Measurements from ENCODE around the gene RNU5D-1.

The RNU5D-1 gene

GRCh38 chr1:44698138-44698537 lies 32.8 kb downstream of the RNU5D-1 start:
- no peak for DNase-seq

DNA sequence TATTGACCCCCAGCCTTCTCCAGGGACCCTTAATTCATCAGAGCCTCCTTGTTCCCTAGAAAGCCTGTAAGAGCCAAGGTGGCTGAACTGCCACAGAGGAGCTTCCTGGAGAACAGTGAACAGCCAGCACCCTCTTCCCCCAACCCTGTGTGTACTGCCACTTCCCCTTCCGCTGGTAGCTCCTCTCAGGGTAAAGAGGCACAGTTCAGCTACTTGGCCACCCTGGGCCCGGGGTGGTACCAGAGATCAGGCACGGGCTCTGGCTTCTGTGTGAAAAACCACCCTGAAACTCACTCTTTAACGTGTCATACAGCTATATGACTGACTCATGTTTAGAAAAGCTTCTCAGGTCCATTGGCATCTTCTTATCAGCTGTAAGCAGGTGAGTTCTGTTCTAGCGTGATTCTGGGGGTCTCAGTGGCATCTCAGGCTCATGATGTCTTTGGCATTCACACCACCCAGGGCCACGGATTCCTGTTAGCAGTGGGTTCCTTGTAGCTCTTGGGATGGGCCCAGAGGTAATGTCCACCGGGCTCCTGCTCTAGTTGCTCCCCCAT lies 34.1 kb downstream of the RNU5D-1 start:
- peak; percentile 7 to 22 for DNase-seq

DNA sequence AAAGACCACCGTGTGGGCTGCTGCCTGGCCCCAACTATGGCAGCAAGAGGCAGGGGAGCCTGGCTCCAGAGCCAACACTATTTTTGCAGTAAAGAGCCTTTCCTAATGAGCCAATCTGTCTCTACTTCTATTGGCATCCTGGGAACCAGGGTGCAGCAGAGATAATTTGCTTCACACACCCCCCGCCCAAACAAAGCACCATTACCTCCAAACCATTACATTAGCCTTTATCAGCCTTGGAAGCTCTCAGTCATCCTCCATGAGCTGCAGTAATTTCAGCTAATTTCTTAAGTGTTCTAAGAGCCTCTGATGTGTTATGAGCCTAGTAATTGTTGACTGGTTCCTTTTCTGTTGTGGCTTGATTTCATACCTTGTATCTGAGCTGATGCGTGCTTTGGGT lies 34.9 kb downstream of the RNU5D-1 start:
- no peak for DNase-seq

- no peak for DNase-seq
Observed at GRCh38 chr1:44695671-44696070, 35.3 kb downstream of the RNU5D-1 start.

DNA sequence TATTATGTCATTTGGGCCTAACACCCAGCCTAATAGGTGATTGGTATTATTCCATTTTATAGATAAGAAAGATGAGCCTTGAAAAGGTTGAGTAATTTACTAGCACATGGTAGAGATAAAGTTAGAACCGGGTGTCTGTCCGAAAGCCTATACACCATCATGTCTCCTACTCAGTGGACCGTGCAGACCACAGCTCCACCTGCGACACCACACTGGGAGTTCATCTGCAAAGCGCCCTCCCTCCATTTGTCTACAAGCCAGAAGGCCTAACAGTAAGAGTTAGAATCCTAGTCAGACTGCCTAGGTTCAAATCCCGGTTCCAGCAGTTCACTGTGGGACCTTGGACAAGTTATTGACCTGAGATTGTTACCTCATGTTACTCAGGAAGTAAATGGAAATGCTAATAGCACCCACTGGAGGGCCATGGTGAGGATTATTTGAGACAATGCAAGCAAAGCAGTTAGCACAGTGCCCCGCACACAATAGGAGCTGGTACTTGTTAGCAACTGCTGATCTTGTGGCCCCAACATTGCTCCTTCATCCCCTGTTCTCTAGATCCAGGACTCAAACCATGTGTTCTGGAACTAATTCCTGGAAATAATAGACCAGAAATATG lies 36.0 kb downstream of the RNU5D-1 start:
- no peak for DNase-seq

DNA sequence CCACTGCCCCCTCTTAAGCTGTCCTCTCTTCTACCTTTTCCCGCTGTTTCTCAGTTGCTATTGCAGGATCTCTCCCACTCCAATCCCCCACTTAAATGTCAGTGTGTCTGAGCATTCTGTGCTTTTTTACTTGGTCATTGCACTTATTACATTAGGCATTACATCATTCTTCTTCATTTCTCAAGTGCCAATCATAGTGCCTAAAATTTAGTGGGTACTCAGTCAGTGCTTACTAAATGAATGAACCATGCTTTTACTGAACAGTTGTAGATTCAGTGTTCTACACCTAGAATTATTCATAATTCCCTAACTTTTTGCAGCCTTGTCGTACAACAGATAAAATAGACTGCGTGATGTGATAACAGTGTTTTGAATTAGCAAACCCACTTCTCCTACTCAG lies 37.1 kb downstream of the RNU5D-1 start:
- DNase-seq: no peak

DNA sequence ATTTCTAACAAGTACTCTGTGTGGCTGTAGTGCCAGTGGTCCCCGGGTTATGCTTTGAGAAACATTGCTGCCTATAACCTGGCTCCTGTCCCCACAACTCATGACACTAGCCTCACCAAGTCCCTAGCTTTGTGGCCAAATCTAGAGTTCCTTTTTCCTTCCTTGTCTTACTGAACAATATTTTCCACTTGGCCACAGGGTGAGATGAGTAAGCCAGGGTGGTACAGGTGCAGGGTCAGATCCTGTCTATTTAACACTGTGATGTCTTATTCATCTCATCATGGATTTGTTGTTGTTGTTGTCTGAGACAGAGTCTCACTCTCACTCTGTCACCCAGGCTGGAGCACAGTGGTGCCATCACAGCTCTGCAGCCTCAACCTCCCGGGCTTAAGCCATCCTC lies 37.8 kb downstream of the RNU5D-1 start:
- DNase-seq: no peak

GRCh38 chr1:44689447-44689765 lies 41.6 kb downstream of the RNU5D-1 start:
- DNase-seq: no peak

DNA sequence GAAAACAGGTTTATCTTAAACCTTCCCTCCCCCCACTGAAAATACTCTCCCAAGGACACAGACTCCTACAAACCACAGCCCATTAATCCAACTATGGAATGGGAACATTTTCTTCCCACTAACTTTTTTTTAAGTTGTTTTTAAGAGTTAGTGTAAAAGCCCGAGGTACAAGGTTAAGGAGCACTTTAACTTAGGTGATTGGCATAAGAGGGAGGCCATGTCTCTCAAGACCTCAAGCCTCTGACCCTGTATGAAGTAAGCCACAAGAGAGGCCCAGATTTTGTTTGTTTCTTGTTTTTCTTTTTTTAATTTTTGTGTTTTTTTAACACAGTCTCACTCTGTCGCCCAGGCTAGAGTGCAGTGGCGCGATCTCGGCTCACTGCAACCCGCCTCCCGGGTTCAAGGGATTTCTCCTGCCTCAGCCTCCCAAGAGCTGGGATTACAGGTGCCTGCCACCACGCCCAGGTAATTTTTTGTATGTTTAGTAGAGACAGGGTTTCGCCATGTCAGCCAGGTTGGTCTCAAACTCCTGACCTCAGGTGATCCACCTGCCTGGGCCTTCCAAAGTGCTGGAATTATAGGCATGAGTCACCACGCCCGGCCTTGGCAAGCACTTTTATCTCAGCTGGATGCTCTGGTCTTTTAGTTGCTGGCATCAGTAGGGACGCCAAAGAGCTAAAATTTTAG lies 42.1 kb downstream of the RNU5D-1 start:
- DNase-seq: no peak

DNA sequence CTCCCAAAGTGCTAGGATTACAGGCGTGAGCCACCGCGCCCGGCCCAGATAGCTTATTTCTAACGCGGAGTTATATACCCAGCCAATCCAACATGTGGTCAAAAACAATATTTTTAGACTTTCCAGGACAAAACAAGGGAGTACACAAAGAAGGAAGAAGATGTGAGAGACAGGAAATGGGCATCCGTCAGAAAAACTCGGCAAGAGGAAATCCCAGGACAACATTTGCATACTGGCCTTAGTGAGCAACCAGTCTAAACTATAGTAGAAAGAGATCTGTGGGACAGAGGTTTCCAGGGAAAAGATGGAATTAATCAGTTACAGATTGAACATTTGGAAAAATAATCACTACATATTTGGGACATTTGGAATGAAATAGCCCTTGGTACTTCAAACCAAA lies 45.1 kb downstream of the RNU5D-1 start:
- DNase-seq: no peak

DNA sequence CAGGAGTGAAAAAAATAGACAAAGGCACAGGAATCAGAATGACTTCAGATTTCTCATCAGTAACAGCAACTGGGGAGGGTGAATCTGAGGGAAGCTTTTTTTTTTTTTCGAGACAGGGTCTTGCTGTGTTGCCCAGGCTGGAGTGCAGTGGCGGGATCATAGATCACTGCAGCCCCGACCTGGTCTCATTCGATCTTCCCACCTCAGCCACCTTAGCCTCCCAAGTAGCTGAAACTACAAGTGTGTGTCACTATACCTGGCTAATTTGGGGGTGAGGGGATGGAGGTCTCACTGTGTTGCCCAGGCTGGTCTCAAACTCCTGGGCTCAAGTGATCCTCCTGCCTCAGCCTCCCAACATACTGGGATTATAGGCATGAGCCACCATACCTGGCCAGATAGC lies 45.8 kb downstream of the RNU5D-1 start:
- DNase-seq: no peak

DNA sequence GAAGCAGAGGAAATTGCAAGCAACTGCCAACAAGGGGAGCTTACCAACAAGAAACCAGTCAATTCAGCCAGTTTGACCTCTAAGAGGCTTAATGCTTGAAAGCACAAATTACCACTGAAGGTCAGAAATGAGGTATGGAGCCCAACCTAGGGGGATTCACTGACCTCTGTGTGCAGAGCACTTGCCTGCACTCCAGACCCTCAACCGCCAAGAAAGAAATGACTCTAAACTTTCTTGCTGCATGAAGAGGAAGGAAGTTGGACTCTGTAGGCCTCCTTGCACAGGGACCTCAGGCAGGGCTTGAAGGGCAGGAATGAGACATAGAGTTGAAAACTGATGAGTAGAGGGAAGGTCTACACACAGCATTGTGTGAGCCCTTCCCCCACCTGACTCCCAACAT lies 46.4 kb downstream of the RNU5D-1 start:
- DNase-seq: no peak

- no peak for DNase-seq
Observed at GRCh38 chr1:44682883-44683265, 48.1 kb downstream of the RNU5D-1 start.

DNA sequence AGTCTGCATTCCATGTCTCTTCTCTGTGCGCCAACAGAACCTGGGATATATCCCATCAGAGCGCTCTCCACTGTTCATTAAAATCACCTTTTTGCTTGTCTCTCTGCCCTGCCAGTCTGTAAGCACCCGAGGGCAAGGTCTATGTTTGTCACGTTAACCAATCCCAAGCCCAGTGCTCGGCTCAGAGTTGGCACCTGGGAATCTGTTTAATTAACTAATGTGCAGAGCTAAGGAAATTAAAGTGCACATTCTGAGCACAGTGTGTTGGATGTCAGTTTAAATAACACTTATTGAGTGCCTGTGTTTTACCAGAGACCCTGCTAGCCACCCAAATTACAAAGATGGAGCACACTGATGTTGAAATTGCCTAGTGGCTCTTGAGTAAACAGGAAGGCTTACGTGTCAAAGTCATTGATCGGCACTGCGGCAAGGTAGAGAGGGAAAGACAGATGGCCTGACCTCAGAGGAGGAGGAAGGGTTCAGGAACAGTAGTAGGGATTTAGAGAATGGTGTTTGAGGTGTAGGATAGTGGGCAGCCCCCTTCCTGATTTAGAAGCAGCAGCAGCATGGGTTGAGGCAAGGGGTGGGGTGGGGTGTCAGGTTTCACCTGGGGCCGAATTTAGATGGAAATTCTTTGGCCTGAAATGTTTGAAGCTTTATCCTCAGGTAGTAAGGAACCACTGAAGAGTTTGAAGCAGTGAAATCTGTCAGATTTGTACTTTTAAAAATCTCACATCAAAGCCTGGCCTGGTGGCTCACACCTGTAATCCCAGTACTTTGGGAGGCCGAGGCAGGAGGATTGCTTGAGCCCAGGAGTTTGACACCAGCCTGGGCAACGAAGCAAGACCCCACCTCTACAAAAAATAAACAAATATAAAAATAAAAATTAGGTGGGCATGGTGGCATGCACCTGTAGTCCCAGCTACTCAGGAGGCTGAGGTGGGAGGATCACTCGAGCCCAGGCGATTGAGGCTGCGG lies 48.8 kb downstream of the RNU5D-1 start:
- no peak for DNase-seq
